Fibroblast of lung (primary cell): Measurements from ENCODE around the gene GLIPR1L2.

ENCODE experiments used
- CTCF ChIP-seq, 2 donors: IDR thresholded peaks in 1 of 2; conservative IDR thresholded peaks in 1 of 2; 1 replicate in 1 of 2; 2 replicates in 1 of 2; pipeline ENCODE4 v1.5.1; 2011 to 2012; ENCODE audit warnings: low read length in 2 of 2, control low read depth in 1 of 2, inconsistent platforms in 1 of 2, low read depth in 1 of 2, mild to moderate bottlenecking in 1 of 2
- EZH2 ChIP-seq: IDR thresholded peaks from 2 replicates; pipeline ENCODE4 v1.5.1; 2012; ENCODE audit warnings: low read length, control low read depth, mild to moderate bottlenecking; ENCODE audit errors: missing control alignments

- TF ChIP-seq EZH2 (no peak), CTCF (conservative IDR thresholded peaks at IDR 0.05 in 1 of 2, IDR thresholded peaks at IDR 0.05 in 1 of 2; ENCODE audit: low read depth in 1 of 2, low read length in 2 of 2) (no peak)
These were observed 42.0 kb downstream of the GLIPR1L2 start for GRCh38 chr12:75432924-75433323.
